Measurements from ENCODE around the gene TBL1X. TPM values are rescaled to one million over a fixed set of nuclear protein-coding genes. Genes with fewer than 3 reads are reported as not detected.

Gene TBL1X
- 10 to 100 TPM; 16.3 to 18.9 TPM for total RNA-seq

GRCh38 chrX:9464435-9465371 is at the start of gene TBL1X:
Gene TBL1X (plus strand): TSS chrX:9465058. CDS start chrX:9653587, 188,529 bp downstream.
- peak within 1 kb of the TSS; percentile 51 to 66 for H3K9ac ChIP-seq (ENCODE audit: low read depth in 2 of 2, low read length in 2 of 2)
- peaks cover 9% of the 10 kb centered on the region for H3K27me3 ChIP-seq
- H3K36me3 ChIP-seq, result no peaks in the 10 kb centered on the region
- H3K9me3 ChIP-seq, result no peaks in the 10 kb centered on the region
- peak within 1 kb of the TSS; percentile 52 for H3K4me3 ChIP-seq
- H3K4me1 ChIP-seq, result peaks cover 10% of the 10 kb centered on the region
- DNase-seq, result peak; percentile 58
- peak within 1 kb of the TSS; percentile 25 for H3K27ac ChIP-seq
- no peak for TF ChIP-seq CTCF (IDR thresholded peaks at IDR 0.05)
- intact Hi-C loops (cut with DNase I), result loop anchor here (10.0 kb wide), 1 partner anchor 220 kb away; no protein-coding TSS in a partner anchor

- intact Hi-C loops (cut with DNase I), result no loop called here
- Histone ChIP-seq H3K36me3 (no peaks in the 10 kb centered on the region), H3K9me3 (no peaks in the 10 kb centered on the region), H3K27ac (no peak overlapping the region), H3K27me3 (no peaks in the 10 kb centered on the region), H3K4me1 (no peaks in the 10 kb centered on the region), H3K4me3 (no peak overlapping the region), H3K9ac (ENCODE audit: low read depth in 2 of 2, low read length in 2 of 2) (no peak overlapping the region)
- DNase-seq, result no peak
- no peak for TF ChIP-seq CTCF (IDR thresholded peaks at IDR 0.05)
Measured at GRCh38 chrX:9416562-9417348, 48.1 kb upstream of the TBL1X start.

- TF ChIP-seq CTCF (IDR thresholded peaks at IDR 0.05), result no peak
- Histone ChIP-seq H3K4me3 (no peak overlapping the region), H3K27me3 (no peaks in the 10 kb centered on the region), H3K36me3 (no peaks in the 10 kb centered on the region), H3K27ac (no peak overlapping the region), H3K9me3 (no peaks in the 10 kb centered on the region), H3K4me1 (no peaks in the 10 kb centered on the region), H3K9ac (ENCODE audit: low read depth in 2 of 2, low read length in 2 of 2) (no peak overlapping the region)
- intact Hi-C loops (cut with DNase I), result no loop called here
- no peak for DNase-seq
Measured at GRCh38 chrX:9418262-9418661, 46.6 kb upstream of the TBL1X start.

- TF ChIP-seq CTCF (IDR thresholded peaks at IDR 0.05), result no peak
- Histone ChIP-seq H3K36me3 (no peaks in the 10 kb centered on the region), H3K4me1 (no peaks in the 10 kb centered on the region), H3K4me3 (no peak overlapping the region), H3K9me3 (no peaks in the 10 kb centered on the region), H3K27me3 (no peaks in the 10 kb centered on the region), H3K27ac (no peak overlapping the region), H3K9ac (ENCODE audit: low read depth in 2 of 2, low read length in 2 of 2) (no peak overlapping the region)
- no peak for DNase-seq
- intact Hi-C loops (cut with DNase I), result no loop called here
Measured at GRCh38 chrX:9420275-9421265, 44.3 kb upstream of the TBL1X start.

All from colonic mucosa (tissue), 4 donors.